Stimulated activated CD4-positive, alpha-beta T cell treated with anti-CD3 and anti-CD28 coated beads, Interleukin-1b, Interleukin-23, amount 100 ng/mL, for 4 hours (primary cell): ENCODE results near the gene TBCK.

ENCODE experiments used
- DNase-seq, 2 donors: peaks; one replicate each; pipeline ENCODE4 v3.0.0-alpha.2; 2020; ENCODE audit warnings: low read depth in 2 of 2

The TBCK gene

DNA sequence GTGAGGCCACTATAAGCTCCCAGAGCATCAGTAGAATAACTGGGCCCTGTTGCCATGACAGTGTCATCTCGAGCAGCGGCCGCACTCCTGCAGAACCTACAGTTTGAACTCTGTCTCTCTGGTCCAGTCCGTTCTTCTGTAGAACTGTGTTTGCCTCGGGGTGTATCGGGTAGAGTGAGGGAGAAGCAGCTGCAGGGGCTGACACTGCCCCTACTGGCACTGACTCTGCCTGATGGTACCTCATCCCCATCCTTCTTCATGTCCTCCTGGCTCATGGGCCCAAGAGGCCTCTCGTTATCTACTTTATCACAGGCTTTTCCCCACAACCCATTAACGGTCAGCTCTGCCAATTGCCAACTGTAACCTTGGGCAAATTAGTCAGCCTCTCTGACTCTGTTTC lies 324.3 kb downstream of the TBCK start:
- DNase-seq = no peak
